HK-2 (cell line): ENCODE results near the gene RNF4.
"Not testable (repeated sequence)": the region's sequence is repeated elsewhere in the genome, so short reads cannot be mapped to it uniquely, and the experiment has no call there.

Experiments used
- DNase-seq: peaks from one replicate; pipeline ENCODE4 v3.0.0-alpha.2; 2018; ENCODE audit not compliant: unreplicated experiment

Gene RNF4

DNA sequence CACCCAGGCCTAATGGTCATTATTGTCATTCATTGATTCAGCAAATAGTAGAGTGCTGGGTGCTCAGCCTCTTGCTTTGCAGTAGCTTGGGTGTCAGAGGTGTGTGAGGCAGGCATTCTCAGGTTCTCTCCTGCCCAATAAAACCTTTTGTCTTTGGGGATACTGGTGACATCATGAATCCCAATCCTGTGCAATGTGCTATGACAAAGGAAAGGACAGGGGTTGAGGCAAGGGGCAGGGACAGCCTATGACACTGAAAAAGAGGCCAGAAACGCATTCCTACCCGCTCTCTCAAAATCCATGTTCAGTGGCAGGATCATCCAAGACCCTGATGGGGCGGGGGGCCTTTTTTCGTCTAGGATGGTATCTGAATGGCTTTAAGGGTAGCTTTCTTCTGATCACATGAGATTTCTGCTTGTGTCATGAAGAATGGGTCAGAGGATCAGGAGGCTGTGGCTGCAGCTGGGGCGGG lies 66.0 kb downstream of the RNF4 start:
- DNase-seq, result no peak

DNA sequence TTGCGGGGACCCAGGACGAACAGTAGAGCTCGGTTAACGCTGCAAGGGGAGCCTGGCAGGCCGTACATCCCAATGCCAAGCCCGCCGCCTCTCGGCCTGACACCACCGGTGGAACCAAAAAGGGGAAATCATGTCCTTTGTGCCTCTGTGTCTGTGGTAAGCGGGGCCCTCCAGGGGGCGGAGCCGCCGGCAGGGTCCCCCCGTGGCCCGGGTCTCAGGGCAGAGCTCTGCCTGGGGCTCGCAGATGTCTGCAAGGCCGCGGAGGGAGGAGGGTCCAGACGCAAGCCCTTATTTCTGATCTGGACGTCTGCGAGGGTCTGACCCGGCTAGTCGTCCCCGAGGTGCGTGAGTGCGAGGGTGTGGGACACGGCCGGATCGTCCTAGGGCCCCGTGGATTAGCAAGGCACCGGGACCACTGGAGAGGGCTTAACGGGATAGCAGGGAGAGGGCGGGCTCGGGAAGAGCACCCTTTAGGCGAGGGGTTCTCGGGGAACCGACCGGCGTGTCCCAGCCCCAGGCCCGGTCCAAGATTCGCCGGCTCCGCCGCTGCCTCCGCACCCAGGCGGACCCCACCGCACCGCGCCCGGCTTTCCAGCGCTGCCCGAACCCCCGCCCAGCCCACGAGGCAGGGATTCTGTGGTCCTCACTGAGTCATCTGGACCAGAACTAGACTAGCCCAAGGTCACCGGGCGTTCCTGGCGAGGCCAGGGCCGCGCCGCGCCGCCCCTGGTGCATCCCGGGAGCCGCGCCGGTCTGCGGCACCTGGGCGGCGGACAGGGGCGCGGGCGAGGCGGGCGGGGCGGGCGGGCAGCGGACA lies 66.7 kb downstream of the RNF4 start:
- no peak for DNase-seq

DNA sequence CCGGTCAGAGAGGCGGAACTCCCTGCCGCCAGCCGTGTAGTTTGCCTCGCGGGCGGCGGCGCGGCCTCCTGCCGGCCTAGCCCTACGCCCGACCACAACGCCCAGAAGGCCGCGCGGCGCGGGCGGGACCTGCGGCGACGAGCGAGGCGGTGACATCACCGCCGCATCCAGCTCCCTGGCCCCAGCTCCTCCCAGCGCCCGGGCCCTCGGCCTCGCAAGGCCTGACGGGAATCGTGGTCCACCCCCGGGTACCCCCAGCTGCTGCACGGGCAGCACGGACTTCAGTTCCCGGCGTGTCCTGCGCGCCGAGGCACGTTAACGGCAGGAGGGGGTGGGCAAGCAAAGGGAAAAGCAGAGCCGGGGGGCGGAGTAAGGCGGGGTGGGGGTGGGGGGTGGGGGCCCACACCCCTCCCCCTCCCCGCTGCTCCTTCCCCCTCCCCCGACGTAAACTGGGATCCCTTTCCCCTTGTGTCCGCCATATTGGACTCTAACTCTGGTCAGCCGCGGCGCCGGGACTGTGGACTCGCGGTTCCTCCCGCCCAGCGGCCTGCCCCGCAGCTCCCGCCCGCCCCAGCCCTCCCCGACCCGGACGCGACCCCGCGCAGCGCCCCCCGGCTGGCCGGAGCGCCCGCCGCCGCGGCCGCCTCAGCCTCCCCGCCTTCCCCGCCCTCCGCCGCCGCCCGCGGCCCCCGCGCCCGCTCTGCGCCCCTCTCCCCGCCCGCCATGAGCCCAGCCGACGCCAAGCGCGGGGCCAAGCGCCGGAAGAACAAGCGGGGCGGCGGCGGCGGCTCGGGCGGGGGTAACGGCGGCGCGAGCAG lies 67.5 kb downstream of the RNF4 start, which contains the start of gene FAM193A:
TSS of gene FAM193A (plus strand) at position 455 of the 818 bp plus-strand sequence. CDS start at position 724, 269 bp downstream.
- peak; percentile 100 for DNase-seq

DNA sequence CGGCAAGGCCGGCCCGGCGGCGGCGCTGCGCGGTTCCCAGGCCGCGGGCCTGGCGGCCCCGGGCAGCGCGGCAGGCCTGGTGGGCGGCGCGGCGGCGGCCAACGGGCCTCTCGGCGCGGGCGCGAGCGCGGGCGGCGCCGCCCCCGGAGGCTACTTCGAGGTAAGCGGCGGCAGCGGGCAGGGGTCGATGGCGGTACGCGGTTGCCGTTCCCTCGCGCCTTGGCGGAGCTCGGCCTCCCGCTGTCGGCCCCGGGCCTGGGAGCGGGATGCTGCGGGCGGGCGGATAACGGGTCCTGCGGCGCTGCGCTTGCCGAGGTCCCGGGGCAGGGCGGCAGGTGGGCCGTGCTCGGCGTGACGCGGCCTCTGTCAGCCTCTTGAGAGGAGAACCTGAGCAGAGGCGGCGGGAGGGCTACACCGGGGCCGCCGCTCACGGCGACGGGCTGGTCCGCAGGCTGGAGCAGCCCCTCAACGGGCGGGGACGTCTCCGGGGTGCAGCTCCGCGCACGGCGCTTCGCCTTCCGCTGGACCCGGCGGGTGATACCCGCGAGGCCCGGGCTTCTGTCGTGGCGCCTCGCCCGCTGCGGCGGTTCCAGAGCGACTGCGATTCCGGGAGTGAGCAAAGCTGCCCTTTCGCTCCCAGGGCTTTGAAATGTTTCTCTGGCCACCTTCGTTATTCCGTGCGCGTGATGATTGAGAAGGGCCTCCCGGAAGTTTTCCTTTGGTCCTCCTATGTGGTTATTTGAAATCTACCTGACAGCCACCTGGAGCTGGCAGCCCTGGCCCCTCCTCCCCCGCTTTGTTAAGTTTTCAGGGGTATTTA lies 68.3 kb downstream of the RNF4 start:
- peak; percentile 63 for DNase-seq

DNA sequence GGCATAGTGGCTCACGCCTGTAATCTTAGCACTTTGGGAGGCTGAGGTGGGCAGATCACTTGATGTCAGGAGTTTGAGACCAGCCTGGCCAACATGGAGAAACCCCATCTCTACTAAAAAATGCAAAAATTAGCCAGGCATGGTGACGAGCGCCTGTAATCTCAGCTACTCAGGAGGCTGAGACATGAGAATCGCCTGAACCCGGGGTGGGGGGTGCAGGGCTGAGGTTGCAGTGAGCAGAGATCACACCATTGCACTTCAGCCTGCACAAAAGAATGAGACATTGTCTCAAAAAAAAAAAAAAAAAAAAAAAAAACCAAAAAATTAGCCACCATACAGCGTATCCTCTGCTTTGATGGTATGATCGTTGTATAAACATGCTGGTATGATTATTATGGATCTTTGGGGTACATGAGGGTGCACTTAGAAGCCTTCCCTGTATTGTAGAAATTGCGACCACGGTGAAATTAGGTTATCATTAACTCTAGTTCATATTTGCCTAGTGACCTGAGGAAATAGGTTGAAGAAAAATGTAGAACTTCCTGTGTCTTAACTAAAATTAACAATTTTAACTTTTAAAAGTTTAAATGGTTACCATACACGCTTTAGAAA lies 74.8 kb downstream of the RNF4 start:
- not testable (repeated sequence) for DNase-seq

DNA sequence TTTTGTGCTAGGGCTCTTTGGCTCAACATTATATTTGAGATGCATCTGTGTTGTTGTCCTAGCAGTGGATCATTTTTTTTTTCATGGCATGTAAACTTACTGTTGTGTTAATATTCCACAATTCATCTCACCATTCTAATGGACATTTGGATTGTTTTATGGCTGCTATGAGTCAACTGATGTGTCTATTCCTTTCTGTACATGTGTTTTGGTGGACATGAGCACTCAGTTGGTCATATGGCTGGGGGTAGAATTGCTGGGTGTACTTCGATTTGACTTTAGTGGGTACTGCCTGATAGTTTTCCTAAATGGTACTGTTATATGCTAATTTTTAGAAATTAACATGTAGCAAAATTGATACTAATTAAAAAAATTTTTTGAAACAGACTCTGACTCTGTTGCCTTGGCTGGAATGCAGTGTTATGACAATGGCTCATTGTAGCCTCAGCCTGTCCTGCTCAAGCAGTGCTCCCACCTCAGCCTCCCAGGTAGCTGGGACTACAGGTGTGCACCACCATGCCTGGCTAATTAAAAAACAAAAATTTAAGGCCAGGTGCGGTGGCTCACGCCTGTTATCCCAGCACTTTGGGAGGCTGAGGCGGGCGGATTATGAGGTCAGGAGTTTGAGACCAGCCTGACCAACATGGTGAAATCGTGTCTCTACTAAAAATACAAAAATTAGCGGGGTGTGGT lies 76.6 kb downstream of the RNF4 start:
- DNase-seq, result no peak

DNA sequence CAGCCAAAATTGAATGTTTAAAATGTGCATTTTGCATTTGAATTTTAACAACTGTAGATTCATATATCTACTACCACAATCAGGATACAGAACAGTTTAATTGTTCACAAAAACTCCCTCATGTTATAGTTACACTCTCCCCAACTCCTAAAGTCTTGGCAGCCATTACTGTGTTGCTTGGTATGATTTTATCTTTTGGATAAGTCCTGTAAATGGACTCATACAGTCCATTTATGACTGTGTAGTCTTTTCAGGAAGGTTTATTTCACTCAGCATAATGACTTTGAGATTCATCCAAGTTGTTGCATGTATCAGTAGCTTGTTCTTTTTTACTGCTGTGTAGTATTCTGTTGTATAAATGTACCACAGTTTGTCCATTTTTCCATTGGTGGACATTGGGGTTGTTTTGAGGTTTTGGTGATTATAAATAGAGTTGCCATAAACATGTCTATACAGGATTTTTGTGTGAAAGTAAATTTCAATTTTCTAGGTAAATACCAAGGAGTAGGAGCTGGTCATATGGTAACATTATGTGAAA lies 77.4 kb downstream of the RNF4 start:
- DNase-seq, result no peak

DNA sequence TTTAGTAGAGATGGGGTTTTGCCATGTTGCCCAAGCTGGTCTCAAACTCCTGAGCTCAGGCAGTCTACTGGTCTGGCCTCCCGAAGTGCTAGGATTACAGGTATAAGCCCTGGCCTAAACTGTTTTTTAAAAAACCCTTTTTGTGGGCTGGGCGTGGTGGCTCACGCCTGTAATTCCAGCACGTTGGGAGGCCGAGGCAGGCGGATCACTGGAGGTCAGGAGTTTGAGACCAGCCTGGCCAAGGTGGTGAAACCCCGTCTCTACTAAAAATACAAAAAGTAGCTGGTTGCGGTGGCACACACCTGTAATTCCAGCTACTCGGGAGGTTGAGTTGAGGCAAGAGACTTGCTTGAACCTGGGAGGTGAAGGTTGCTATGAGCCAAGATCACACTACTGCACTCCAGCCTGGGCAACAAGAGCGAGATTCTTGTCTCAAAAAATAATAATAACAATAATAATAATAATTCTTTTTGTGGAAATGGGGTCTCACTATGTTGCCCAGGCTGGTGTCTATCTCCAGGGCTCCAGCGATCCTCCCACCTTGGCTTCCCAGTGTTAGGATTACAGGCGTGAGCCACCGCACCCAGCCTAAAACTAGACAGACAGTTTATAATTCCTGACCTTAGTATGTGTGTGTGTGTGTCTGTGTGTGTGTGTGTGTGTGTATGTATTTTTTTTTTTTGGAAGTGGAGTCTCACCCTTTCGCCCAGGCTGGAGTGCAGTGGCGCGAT lies 78.2 kb downstream of the RNF4 start:
- not testable (repeated sequence) for DNase-seq

DNA sequence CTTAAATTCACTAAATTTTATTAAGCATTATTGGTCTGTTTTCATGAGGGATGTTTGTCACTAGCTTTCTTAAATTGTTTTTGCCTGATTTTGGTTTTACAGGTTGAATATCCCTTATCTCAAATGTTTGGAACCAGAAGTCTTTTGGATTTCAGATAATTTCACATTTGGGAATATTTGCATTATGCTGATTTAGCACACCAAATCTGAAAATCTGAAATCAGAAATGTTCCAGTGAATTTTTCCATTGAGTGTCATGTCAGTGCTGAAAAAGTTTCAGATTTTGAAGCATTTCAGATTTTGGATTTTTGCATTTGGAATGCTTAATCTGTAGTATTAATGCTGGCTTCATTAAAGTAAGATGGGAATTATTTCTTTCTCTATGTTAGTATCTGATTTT lies 82.2 kb downstream of the RNF4 start:
- DNase-seq, result no peak

DNA sequence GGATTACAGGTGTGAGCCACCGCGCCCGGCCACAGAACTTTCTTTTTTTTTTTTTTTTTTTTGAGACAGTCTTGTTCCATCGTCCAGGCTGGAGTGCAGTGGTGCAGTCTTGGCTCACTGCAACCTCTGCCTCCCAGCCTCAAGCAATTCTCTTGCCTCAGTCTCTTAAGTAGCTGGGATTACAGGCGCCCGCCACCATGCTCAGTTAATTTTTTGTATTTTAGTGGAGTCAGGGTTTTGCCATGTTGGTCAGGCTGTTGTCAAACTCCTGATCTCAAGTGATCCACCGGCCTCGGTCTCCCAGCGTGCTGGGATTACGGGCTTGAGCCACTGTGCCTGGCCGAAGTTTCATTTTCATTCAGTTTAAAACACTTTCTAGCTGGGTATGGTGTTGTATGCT lies 83.9 kb downstream of the RNF4 start:
- DNase-seq, result no peak

DNA sequence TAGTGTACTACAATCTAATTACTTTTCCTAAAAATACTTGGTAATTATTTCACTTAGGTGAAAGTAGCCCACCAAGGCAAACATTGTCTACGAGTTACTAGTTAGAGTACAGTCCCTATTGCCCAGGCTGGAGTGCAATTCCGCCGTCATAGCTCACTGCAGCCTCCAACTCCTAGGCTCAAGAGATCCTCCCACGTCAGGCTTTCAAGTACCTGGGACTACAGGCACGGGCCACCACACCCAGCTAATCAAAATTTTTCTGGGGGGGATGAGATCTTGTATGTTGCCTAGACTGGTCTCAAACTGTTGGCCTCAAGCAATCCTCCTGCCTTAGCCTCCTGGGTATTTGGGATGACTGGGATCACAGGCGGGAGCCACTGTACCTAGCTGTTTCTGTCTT lies 89.4 kb downstream of the RNF4 start:
- DNase-seq, result no peak

DNA sequence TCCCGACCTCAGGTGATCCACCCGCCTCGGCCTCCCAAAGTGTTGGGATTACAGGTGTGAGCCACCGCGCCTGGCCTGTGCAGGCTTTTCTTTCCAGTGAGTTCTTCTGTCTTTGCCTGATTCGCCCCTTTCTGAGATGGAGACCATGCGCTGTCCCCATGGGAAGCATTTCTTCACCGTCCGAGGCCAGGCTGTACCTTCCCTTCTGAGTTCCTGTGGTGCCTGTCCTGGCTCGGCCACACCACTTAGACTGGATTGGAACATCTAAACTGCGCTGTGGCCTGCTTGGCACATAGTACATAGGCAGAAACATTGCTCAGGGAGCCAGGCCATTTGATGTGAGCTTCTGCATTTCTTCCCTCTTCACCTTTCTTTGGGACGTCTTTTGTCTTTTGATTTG lies 91.3 kb downstream of the RNF4 start:
- no peak for DNase-seq
